ENCODE results near the gene SP1.

DNA sequence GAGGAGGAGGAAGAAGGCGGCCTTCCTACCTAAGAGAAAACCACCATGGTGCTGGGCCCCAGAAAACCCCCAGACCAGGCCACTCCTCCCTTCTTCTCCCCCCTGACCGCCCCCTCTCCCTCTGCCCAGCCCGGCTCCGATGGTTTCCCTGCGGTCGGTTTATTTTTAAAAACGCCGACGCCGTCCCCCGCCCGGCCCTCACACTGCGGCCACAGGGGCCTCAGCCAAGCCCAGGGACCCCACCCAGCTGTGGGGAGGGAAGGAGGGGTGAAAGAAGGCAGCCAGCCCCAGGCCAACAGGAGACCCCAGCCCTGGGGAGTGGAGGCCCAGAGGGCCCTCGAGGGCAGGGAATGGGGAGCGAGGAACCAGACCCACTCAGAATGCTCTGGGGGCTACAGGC is 47.2 kb upstream of the SP1 start:
- TF ChIP-seq POLR2AphosphoS5 (IDR thresholded peaks at IDR 0.05; ENCODE audit: low read depth, low read length) (no peak), SRF (IDR thresholded peaks at IDR 0.05; ENCODE audit: low read depth) (no peak), JUND (IDR thresholded peaks at IDR 0.05) (no peak)
- TF ChIP-seq, protein P1, sequence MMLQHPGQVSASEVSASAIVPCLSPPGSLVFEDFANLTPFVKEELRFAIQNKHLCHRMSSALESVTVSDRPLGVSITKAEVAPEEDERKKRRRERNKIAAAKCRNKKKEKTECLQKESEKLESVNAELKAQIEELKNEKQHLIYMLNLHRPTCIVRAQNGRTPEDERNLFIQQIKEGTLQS (IDR thresholded peaks at IDR 0.05): no peak
- TF ChIP-seq, protein P2, sequence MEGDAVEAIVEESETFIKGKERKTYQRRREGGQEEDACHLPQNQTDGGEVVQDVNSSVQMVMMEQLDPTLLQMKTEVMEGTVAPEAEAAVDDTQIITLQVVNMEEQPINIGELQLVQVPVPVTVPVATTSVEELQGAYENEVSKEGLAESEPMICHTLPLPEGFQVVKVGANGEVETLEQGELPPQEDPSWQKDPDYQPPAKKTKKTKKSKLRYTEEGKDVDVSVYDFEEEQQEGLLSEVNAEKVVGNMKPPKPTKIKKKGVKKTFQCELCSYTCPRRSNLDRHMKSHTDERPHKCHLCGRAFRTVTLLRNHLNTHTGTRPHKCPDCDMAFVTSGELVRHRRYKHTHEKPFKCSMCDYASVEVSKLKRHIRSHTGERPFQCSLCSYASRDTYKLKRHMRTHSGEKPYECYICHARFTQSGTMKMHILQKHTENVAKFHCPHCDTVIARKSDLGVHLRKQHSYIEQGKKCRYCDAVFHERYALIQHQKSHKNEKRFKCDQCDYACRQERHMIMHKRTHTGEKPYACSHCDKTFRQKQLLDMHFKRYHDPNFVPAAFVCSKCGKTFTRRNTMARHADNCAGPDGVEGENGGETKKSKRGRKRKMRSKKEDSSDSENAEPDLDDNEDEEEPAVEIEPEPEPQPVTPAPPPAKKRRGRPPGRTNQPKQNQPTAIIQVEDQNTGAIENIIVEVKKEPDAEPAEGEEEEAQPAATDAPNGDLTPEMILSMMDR (IDR thresholded peaks at IDR 0.05 in 2 of 3, conservative IDR thresholded peaks at IDR 0.05 in 1 of 3; ENCODE audit: borderline replicate concordance in 1 of 3, insufficient read depth in 1 of 3, low read depth in 2 of 3, low read length in 2 of 3): no peak
